ENCODE measurements around the gene DDX20. TPM values are rescaled to one million over a fixed set of nuclear protein-coding genes. Genes with fewer than 3 reads are reported as not detected.

The DDX20 gene
- total and polyA plus RNA-seq, 8 donors: 10.6 to 22.8 (median 18.7) TPM

DNA sequence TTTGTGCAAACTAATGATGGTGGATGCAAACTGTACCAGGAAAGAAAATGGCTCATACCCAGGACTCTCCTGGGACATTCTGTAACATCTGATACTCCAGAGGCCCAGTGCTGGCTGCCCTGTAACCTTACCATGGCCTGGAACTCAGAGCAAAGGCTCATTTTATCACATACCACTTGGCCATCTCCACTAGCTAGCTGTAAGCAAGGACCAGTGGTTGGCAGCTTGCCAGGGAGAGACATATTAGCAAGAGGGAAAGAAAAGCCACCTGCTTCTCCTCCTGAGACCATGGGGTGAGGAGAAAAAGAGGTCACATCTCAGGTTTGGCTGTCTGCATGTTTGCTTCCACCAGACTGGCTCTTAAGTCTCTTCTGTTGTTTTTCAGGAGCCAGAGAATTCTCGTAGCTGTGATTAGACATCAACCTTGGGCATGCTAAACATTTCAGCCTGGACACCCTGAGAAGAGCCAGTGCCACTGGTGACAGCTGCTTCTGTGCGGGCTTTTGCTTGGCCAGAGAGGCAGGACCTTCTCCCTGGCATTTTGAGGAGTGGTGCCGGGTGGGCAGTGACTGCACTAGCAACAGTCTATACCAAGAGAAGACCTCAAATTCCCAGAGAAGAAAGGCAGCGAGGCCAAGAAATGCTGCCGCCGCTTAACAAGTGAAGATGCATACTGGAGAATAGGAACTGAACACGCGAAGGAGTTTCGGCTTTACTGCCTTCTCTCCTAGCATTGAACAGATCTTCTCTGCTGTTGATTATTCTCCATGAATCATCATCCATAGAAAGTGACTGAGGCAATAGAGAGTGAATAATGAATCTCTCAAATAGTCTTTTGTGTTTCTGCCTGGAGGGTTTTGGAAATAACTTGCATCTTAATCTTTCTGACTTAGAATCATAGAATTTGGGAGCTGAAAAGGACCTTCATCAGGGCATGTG, 9.8 kb upstream of the DDX20 start:
- DNase-seq (no peak), ATAC-seq (no peak)
- no peaks in the 10 kb centered on the region for H3K4me1 ChIP-seq
- TF ChIP-seq, protein P1, sequence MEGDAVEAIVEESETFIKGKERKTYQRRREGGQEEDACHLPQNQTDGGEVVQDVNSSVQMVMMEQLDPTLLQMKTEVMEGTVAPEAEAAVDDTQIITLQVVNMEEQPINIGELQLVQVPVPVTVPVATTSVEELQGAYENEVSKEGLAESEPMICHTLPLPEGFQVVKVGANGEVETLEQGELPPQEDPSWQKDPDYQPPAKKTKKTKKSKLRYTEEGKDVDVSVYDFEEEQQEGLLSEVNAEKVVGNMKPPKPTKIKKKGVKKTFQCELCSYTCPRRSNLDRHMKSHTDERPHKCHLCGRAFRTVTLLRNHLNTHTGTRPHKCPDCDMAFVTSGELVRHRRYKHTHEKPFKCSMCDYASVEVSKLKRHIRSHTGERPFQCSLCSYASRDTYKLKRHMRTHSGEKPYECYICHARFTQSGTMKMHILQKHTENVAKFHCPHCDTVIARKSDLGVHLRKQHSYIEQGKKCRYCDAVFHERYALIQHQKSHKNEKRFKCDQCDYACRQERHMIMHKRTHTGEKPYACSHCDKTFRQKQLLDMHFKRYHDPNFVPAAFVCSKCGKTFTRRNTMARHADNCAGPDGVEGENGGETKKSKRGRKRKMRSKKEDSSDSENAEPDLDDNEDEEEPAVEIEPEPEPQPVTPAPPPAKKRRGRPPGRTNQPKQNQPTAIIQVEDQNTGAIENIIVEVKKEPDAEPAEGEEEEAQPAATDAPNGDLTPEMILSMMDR (IDR thresholded peaks at IDR 0.05): no peak
- H3K27ac ChIP-seq: no peak overlapping the region
- peaks cover 0 to 15% of the 10 kb centered on the region in 2 donors for H3K27me3 ChIP-seq
- H3K36me3 ChIP-seq: no peaks in the 10 kb centered on the region
- no peaks in the 10 kb centered on the region for H3K9me3 ChIP-seq
- intact Hi-C loops (cut with DNase I): no loop called here
- no peak overlapping the region for H3K4me3 ChIP-seq

DNA sequence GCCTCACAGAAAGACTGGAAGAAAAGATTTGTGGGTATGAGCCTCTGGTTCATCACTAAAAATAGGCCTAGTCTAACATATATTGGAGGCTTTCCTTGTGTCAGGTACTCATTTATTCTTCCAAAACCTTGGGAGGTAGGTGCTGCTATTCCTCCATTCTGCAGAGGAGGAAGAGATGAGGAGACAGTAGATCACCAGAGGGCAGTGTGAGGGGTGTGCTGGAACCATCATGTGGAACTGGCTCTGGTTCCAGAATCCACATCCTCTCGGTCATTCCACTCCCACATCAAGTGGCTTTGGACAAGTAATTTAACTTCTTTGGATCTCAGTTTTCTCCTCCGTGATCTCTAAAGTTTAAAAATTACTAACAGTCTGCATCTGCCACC, 9.1 kb upstream of the DDX20 start:
- Histone ChIP-seq H3K4me1 (no peaks in the 10 kb centered on the region), H3K27me3 (peaks cover 0 to 8% of the 10 kb centered on the region in 2 donors), H3K4me3 (no peak overlapping the region), H3K9me3 (no peaks in the 10 kb centered on the region), H3K36me3 (no peaks in the 10 kb centered on the region), H3K27ac (no peak overlapping the region)
- TF ChIP-seq, protein P1 (IDR thresholded peaks at IDR 0.05): no peak
- DNase-seq: no peak
- ATAC-seq: no peak
- intact Hi-C loops (cut with DNase I): no loop called here

DNA sequence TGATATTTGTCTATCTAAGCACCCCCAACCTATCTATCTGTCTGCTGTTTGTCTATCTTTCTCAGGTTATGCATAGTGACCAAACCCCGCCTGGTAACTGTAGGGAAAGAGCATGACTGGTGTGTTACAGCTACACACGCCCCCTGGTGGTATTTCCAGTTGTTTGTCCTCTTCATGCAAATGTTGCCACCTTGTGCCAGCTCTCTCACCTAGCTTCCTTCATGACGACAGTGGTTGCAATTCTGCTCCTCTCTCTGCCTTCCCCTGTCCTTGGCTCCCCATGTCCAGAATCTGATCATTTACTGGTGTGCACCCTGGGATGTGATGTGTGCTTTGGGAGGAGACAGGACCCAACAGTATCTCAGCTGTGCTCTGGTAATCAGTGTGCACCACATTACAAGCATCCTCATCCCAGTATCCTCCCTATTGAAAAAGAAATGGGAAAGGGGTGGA, 8.4 kb upstream of the DDX20 start:
- TF ChIP-seq, protein P1 (IDR thresholded peaks at IDR 0.05): peak; percentile 45 to 80
- no peak overlapping the region for H3K27ac ChIP-seq
- intact Hi-C loops (cut with DNase I): no loop called here
- no peaks in the 10 kb centered on the region for H3K36me3 ChIP-seq
- peak; percentile 93 for ATAC-seq
- peaks cover 0 to 1% of the 10 kb centered on the region in 2 donors for H3K27me3 ChIP-seq
- H3K4me1 ChIP-seq: no peaks in the 10 kb centered on the region
- no peak overlapping the region for H3K4me3 ChIP-seq
- DNase-seq: peak in 2 of 4 donors; percentile 40 to 72
- no peaks in the 10 kb centered on the region for H3K9me3 ChIP-seq

DNA sequence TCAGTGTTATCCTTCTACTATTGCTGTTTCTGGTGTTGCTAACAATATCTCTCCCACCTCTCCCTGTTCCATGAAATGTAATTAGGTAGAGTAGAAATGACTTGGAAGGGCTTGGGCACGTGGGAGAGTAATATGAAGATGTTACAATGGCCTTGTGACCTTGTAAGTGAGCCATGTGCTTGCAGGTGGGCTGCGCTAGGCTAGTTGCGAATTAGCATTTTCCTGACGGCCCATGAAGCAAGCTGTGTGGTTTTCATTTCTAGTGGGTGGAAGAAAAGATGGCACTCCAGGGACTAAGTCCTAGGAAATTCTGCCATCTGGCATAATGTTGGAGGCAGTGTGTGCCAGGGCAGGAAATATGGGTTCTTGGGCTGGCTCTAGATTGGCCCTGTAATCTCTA, 7.8 kb upstream of the DDX20 start:
- DNase-seq: no peak
- no peak for ATAC-seq
- Histone ChIP-seq H3K9me3 (no peaks in the 10 kb centered on the region), H3K27me3 (no peaks in the 10 kb centered on the region), H3K27ac (no peak overlapping the region), H3K4me1 (no peaks in the 10 kb centered on the region), H3K36me3 (no peaks in the 10 kb centered on the region), H3K4me3 (no peak overlapping the region)
- TF ChIP-seq, protein P1 (IDR thresholded peaks at IDR 0.05): no peak
- intact Hi-C loops (cut with DNase I): no loop called here

DNA sequence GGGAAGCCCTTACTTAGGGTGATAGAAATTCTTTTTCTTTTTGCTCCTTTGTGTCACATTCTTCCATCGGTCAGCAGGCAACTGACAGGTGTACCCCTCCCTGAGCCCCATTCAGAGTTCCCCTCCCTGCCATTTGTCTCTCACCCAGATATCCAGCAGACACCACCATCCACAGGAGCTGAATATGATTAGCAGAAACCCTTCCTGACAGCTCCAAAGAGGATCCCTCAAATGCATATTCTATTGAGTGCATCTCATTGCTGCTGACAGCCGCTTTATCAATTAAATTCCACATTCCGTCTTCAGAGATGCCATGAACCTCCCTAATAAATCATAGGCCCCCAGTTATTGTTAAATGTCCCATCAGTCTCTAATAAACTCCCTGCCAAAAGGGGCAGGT, 6.1 kb upstream of the DDX20 start:
- DNase-seq (no peak), ATAC-seq (no peak)
- intact Hi-C loops (cut with DNase I): loop anchor here in 1 of 2 donors (10.0 kb wide), 1 partner anchor 245 kb away; the partner anchor contains the start of genes ADORA3 and TMIGD3
- H3K9me3 ChIP-seq: no peaks in the 10 kb centered on the region
- H3K36me3 ChIP-seq: no peaks in the 10 kb centered on the region
- peaks cover 3% of the 10 kb centered on the region in 2 donors for H3K4me1 ChIP-seq
- H3K27ac ChIP-seq: no peak overlapping the region
- H3K27me3 ChIP-seq: no peaks in the 10 kb centered on the region
- TF ChIP-seq, protein P1 (IDR thresholded peaks at IDR 0.05): no peak
- H3K4me3 ChIP-seq: no peak overlapping the region

Measured in left lung (tissue), 10 donors.